Endothelial cell of umbilical vein (primary cell): Measurements from ENCODE around the gene USF3. TPM values are rescaled to one million over a fixed set of nuclear protein-coding genes. Genes with fewer than 3 reads are reported as not detected.
A peak's percentile ranks its signal among the peaks of the same experiment; 100 is the strongest.

Source experiments
- BruUV-seq: library from RNA; stranded (reverse); fragments of 400-500 nt; replicated peaks from 2 replicates; lab custom pipeline; 2021; lab: Mats Ljungman, UMichigan
- CTCF ChIA-PET: fragments of 300-600, 350-600 bp; sonication (Branson Sonifier 250); formaldehyde crosslinking; loops from one replicate; lab custom pipeline; 2021; ENCODE audit warnings: antibody characterized with exemption, inconsistent platforms; lab: Charles Lee
- POLR2A ChIA-PET: fragments of 300-600, 350-600 bp; sonication (Branson Sonifier 250); formaldehyde crosslinking; loops from one replicate; lab custom pipeline; 2021; ENCODE audit warnings: antibody characterized with exemption, inconsistent platforms; lab: Charles Lee
- DNase-seq: peaks from one replicate; pipeline ENCODE4 v3.0.0-alpha.2; 2011; ENCODE audit warnings: low read depth, low spot score
- FAIRE-seq: peaks from 2 replicates; lab custom pipeline; 2011; peaks lifted over from hg19 to GRCh38; lab: Jason Lieb, UNC
- H2AFZ ChIP-seq: 2 replicates; pipeline ENCODE4 v1.6.0; 2012; ENCODE audit warnings: low read depth, low read length, control low read depth, inconsistent platforms
- H3K27ac ChIP-seq: 2 replicates; pipeline ENCODE4 v1.5.1; 2011; ENCODE audit warnings: low read depth, mild to moderate bottlenecking, control low read depth, low read length, moderate library complexity; ENCODE audit not compliant: insufficient read depth
- H3K27me3 ChIP-seq, 2 experiments: 2 replicates each; pipeline versions ENCODE4 v1.6.0 to v1.6.1; 2011; ENCODE audit warnings: low read length in 2 of 2, mixed read lengths in 1 of 2; ENCODE audit not compliant: control insufficient read depth in 2 of 2, insufficient read depth in 2 of 2
- H3K36me3 ChIP-seq, 2 experiments: 2 replicates in 1 of 2; 3 replicates in 1 of 2; pipeline ENCODE4 v1.5.1; 2011; ENCODE audit warnings: low read length in 2 of 2, mild to moderate bottlenecking in 1 of 2, moderate library complexity in 1 of 2; ENCODE audit not compliant: control insufficient read depth in 2 of 2, insufficient read depth in 2 of 2; ENCODE audit errors: extremely low read depth in 1 of 2
- H3K4me1 ChIP-seq: 3 replicates; pipeline ENCODE4 v1.5.1; 2011; ENCODE audit warnings: mild to moderate bottlenecking, low read length; ENCODE audit not compliant: control insufficient read depth, insufficient read depth; ENCODE audit errors: extremely low read depth
- H3K4me2 ChIP-seq: 2 replicates; pipeline ENCODE4 v1.6.1; 2011; ENCODE audit warnings: low read length, control low read depth, mixed read lengths; ENCODE audit not compliant: insufficient read depth
- H3K4me3 ChIP-seq, 3 experiments: fragments of 200-600 bp in 1 of 3; sonication (generic), shearing (Covaris generic) in 1 of 3; replicated peaks in 1 of 3; 2 replicates each; pipeline ENCODE4 v1.5.1; 2011 to 2016; ENCODE audit warnings: control low read depth in 3 of 3, low read length in 3 of 3, mild to moderate bottlenecking in 2 of 3, inconsistent platforms in 1 of 3, low read depth in 1 of 3, moderate library complexity in 1 of 3; ENCODE audit not compliant: insufficient read depth in 1 of 3
- H3K79me2 ChIP-seq: 2 replicates; pipeline ENCODE4 v1.6.0; 2012; ENCODE audit warnings: low read length, inconsistent platforms; ENCODE audit not compliant: control insufficient read depth, insufficient read depth
- H3K9ac ChIP-seq: replicated peaks from 2 replicates; pipeline ENCODE3; 2011; ENCODE audit warnings: low read length, control low read depth; ENCODE audit not compliant: insufficient read depth; ENCODE audit errors: extremely low read depth
- H3K9me1 ChIP-seq: replicated peaks from 3 replicates; pipeline ENCODE4 v1.6.0; 2011; ENCODE audit warnings: mild to moderate bottlenecking, low read length; ENCODE audit not compliant: control insufficient read depth, insufficient read depth; ENCODE audit errors: extremely low read depth
- H3K9me3 ChIP-seq: replicated peaks from 2 replicates; pipeline ENCODE4 v1.5.1; 2012; ENCODE audit warnings: low read length, inconsistent platforms; ENCODE audit not compliant: control insufficient read depth, insufficient read depth
- H4K20me1 ChIP-seq: replicated peaks from 2 replicates; pipeline ENCODE3; 2011; ENCODE audit warnings: mild to moderate bottlenecking, low read length; ENCODE audit not compliant: control insufficient read depth, insufficient read depth; ENCODE audit errors: extremely low read depth
- FOS ChIP-seq: IDR thresholded peaks from 2 replicates; pipeline ENCODE4 v1.6.1; 2011; ENCODE audit warnings: mild to moderate bottlenecking, low read length, moderate library complexity, borderline replicate concordance; ENCODE audit not compliant: insufficient read depth
- GATA2 ChIP-seq: IDR thresholded peaks from 2 replicates; pipeline ENCODE4 v1.7.0; 2011; ENCODE audit warnings: low read depth, mild to moderate bottlenecking, moderate library complexity, mixed read lengths, low read length; ENCODE audit not compliant: insufficient read length, insufficient read depth
- POLR2A ChIP-seq: IDR thresholded peaks from 2 replicates; pipeline ENCODE4 v1.6.1; 2012; ENCODE audit warnings: low read depth, mild to moderate bottlenecking, control low read depth, low read length
- dilution Hi-C: fragments of 300-500 bp; cut with MboI; formaldehyde crosslinking; loops from one replicate; pipeline ENCODE4 v1.15.0; 2019; ENCODE audit warnings: low sequenced_read_pairs; ENCODE audit not compliant: extremely low pct_ligation_motif_present
- intact Hi-C: fragments of 100-400 bp; cut with micrococcal nuclease; formaldehyde crosslinking; loops from one replicate; pipeline ENCODE4 v1.10.0; 2022
- polyA plus RNA-seq, 4 experiments: library from polyadenylated mRNA; depleted of rRNA in 3 of 4; stranded (reverse) in 3 of 4; unstranded in 1 of 4; fragments of >200 nt; gene quantifications; 2 replicates each; pipeline versions ENCODE4 v1.2.1 to v1.2.3, GENCODE V29; 2011 to 2012; ENCODE audit warnings: missing spikeins in 1 of 4
- total RNA-seq: library from RNA; stranded (reverse); gene quantifications from 2 replicates; pipeline ENCODE4 v1.2.3, GENCODE V29; 2021
- TF ChIP-seq, protein P1 (sequence below): IDR thresholded peaks from 2 replicates; pipeline ENCODE4 v1.6.1; 2011; ENCODE audit not compliant: insufficient read depth, insufficient read length
- TF ChIP-seq, protein P2 (sequence below), 2 donors: IDR thresholded peaks; 1 replicate in 1 of 2; 2 replicates in 1 of 2; pipeline ENCODE4 v1.5.1; 2011; ENCODE audit warnings: low read length in 2 of 2, mild to moderate bottlenecking in 2 of 2, moderate library complexity in 2 of 2, control low read depth in 1 of 2, inconsistent platforms in 1 of 2, low read depth in 1 of 2; ENCODE audit not compliant: insufficient read depth in 1 of 2; ENCODE audit errors: extremely low read depth in 1 of 2

The USF3 gene
- total and polyA plus RNA-seq, 2 donors (not counting 3 experiments of a cell fraction or from before 2014, with no cell fraction given), result 7.0 to 10.5 TPM

DNA sequence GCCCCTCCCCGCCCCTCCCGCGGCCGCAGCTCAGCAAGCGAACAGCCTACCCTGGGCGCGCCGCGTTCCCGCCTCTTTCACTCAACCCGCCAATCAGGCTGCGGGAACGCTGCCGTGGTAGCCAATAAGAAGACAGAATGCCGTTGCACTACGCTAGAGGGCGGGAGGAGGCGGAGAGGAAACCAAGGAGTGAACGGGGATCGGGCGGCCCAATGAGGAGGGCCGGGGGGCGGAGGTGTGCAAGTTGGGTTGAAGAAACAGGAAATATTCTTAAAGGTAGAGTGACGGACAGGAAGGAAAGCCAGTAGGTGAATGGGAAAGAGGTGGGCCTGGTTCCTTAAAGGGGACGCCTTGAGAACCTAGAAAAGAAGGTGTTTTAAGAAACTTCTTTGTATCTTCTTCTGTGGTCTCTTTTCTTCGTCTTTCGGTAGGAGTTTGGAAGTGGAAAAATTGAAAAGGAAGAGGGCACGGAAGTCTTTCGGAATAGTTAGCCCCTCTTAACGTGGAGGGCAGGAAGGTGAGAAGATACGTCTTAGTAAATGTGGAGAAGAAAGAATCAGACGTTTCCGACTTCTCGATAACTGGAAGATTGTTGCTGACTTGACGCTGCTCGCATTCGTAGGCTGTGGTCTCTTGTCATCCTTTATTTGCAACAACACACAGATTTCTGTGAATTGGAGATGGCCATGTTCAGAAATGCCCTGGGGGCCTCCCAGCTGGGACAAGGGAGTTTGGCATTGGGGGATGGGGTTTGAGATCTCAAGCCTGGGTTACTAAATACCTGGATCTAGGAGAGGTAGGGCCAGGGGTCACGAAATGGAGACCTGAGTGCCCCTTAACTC lies 437 bp upstream of the USF3 start:
- Histone ChIP-seq H3K4me1 (peaks cover 14% of the 10 kb centered on the region), H3K36me3 (no peaks in the 10 kb centered on the region), H3K4me3 (peak overlapping the region; percentile 37 to 94 (median 90)), H3K27ac (peak overlapping the region; percentile 30), H3K4me2 (peak overlapping the region; percentile 93), H3K9ac (peak overlapping the region; percentile 72), H3K27me3 (no peaks in the 10 kb centered on the region), H3K9me3 (no peaks in the 10 kb centered on the region), H3K79me2 (peaks cover 2% of the 10 kb centered on the region), H2AFZ (peak overlapping the region; percentile 85), H3K9me1 (no peaks in the 10 kb centered on the region), H4K20me1 (no peaks in the 10 kb centered on the region)
- TSS peak; percentile 76 for BruUV-seq
- no peak for TF ChIP-seq FOS
- TF ChIP-seq, protein P1, sequence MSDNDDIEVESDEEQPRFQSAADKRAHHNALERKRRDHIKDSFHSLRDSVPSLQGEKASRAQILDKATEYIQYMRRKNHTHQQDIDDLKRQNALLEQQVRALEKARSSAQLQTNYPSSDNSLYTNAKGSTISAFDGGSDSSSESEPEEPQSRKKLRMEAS, result no peak
- TF ChIP-seq GATA2, result no peak
- TF ChIP-seq, protein P2, sequence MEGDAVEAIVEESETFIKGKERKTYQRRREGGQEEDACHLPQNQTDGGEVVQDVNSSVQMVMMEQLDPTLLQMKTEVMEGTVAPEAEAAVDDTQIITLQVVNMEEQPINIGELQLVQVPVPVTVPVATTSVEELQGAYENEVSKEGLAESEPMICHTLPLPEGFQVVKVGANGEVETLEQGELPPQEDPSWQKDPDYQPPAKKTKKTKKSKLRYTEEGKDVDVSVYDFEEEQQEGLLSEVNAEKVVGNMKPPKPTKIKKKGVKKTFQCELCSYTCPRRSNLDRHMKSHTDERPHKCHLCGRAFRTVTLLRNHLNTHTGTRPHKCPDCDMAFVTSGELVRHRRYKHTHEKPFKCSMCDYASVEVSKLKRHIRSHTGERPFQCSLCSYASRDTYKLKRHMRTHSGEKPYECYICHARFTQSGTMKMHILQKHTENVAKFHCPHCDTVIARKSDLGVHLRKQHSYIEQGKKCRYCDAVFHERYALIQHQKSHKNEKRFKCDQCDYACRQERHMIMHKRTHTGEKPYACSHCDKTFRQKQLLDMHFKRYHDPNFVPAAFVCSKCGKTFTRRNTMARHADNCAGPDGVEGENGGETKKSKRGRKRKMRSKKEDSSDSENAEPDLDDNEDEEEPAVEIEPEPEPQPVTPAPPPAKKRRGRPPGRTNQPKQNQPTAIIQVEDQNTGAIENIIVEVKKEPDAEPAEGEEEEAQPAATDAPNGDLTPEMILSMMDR (IDR thresholded peaks at IDR 0.05; ENCODE audit: extremely low read depth in 1 of 2, insufficient read depth in 1 of 2, low read depth in 1 of 2, low read length in 2 of 2), result peak in 1 of 2 donors; percentile 14
- no peak for TF ChIP-seq POLR2A
- FAIRE-seq, result peak; percentile 92
- POLR2A ChIA-PET, result interaction anchor here (0.6 to 0.9 kb wide), 4 partner anchors 9 to 185 kb away, joined by 3 to 9 read pairs (median 5); no protein-coding TSS in a partner anchor
- DNase-seq, result peak; percentile 100
- dilution Hi-C loops (no loop called here), intact Hi-C loops (loop anchor here (1.0 to 10.0 kb wide), 5 partner anchors 48 to 1450 kb away; partner anchors contain the start of genes ATG3, CCDC191, GRAMD1C and QTRT2)
- CTCF ChIA-PET, result interaction anchor here (0.8 to 1.1 kb wide), 4 partner anchors 40 to 119 kb away, joined by 4 to 5 read pairs (median 4); no protein-coding TSS in a partner anchor
